GM23338 (cell line): ENCODE results near the gene ACTG2. TPM values are rescaled to one million over a fixed set of nuclear protein-coding genes. Genes with fewer than 3 reads are reported as not detected.

Experiments
- ATAC-seq: fragments of 200-7000 bp; cut with Tn5 transposase; 3 replicates; pipeline ENCODE4 v1.9.1; 2020
- DNase-seq: peaks from one replicate; pipeline ENCODE4 v3.0.0-alpha.2; 2015; ENCODE audit warnings: low spot score
- H2AFZ ChIP-seq: fragments of 200-600 bp; sonication (generic); 2 replicates; pipeline ENCODE4 v1.8.0; 2016; ENCODE audit warnings: antibody characterized with exemption, mild to moderate bottlenecking, moderate library complexity
- H3F3A ChIP-seq: fragments of 200-600 bp; sonication (generic); replicated peaks from 2 replicates; pipeline ENCODE4 v1.8.0; 2017; ENCODE audit warnings: antibody characterized with exemption, mixed run types, low read depth
- H3K27ac ChIP-seq: fragments of 200-600 bp; sonication (generic); 2 replicates; pipeline ENCODE4 v1.6.1; 2016; ENCODE audit warnings: low read depth
- H3K27me3 ChIP-seq: fragments of 200-600 bp; sonication (generic); 2 replicates; pipeline ENCODE4 v1.8.0; 2016; ENCODE audit warnings: mild to moderate bottlenecking, mixed run types, moderate library complexity; ENCODE audit not compliant: insufficient read depth
- H3K36me3 ChIP-seq: fragments of 200-600 bp; sonication (generic); 2 replicates; pipeline ENCODE4 v1.8.0; 2016; ENCODE audit warnings: mild to moderate bottlenecking; ENCODE audit not compliant: insufficient read depth
- H3K4me1 ChIP-seq: fragments of 200-600 bp; sonication (generic); 2 replicates; pipeline ENCODE4 v1.8.0; 2016; ENCODE audit warnings: mild to moderate bottlenecking, moderate library complexity; ENCODE audit not compliant: insufficient read depth
- H3K4me2 ChIP-seq: fragments of 200-600 bp; sonication (generic); 2 replicates; pipeline ENCODE4 v1.7.1; 2017; ENCODE audit warnings: mixed run types
- H3K4me3 ChIP-seq: fragments of 200-600 bp; sonication (generic); 2 replicates; pipeline ENCODE4 v1.6.1; 2016; ENCODE audit warnings: mixed run types
- H3K79me2 ChIP-seq: fragments of 200-600 bp; sonication (generic); replicated peaks from 2 replicates; pipeline ENCODE4 v1.8.0; 2017; ENCODE audit warnings: mild to moderate bottlenecking; ENCODE audit not compliant: insufficient read depth
- H3K9me2 ChIP-seq: fragments of 200-600 bp; sonication (generic); 2 replicates; pipeline ENCODE4 v1.8.0; 2017; ENCODE audit not compliant: insufficient read depth
- H4K20me1 ChIP-seq: fragments of 200-600 bp; sonication (generic); replicated peaks from 2 replicates; pipeline ENCODE4 v1.8.0; 2017; ENCODE audit warnings: mild to moderate bottlenecking; ENCODE audit not compliant: insufficient read depth
- H3K27ac Mint-ChIP-seq: 2 replicates; pipeline ENCODE4 v1.8.0; 2020; ENCODE audit warnings: inconsistent platforms, mild to moderate bottlenecking, moderate library complexity, mixed read lengths
- H3K27me3 Mint-ChIP-seq: 3 replicates; pipeline ENCODE4 v1.8.0; 2022; ENCODE audit warnings: low read depth, mild to moderate bottlenecking, moderate library complexity, mixed read lengths, inconsistent platforms; ENCODE audit not compliant: insufficient read depth, poor library complexity
- H3K36me3 Mint-ChIP-seq: 3 replicates; pipeline ENCODE4 v1.8.0; 2021; ENCODE audit warnings: low read depth, mild to moderate bottlenecking, inconsistent platforms, moderate library complexity, mixed read lengths
- H3K4me1 Mint-ChIP-seq: 3 replicates; pipeline ENCODE4 v1.8.0; 2020; ENCODE audit warnings: mild to moderate bottlenecking, inconsistent platforms, mixed read lengths
- H3K4me3 Mint-ChIP-seq: 3 replicates; pipeline ENCODE4 v1.8.0; 2021; ENCODE audit warnings: moderate library complexity, mild to moderate bottlenecking, inconsistent platforms, mixed read lengths
- H3K9me3 Mint-ChIP-seq: 3 replicates; pipeline ENCODE4 v1.8.0; 2020; ENCODE audit warnings: moderate library complexity, mild to moderate bottlenecking, inconsistent platforms, mixed read lengths
- CREB1 ChIP-seq: fragments of 250-450 bp; sonication (Bioruptor Pico); IDR thresholded peaks from 2 replicates; pipeline ENCODE4 v1.5.0; 2020; ENCODE audit warnings: low read depth, mild to moderate bottlenecking, moderate library complexity
- CTCF ChIP-seq, 2 experiments: fragments of 200-600 bp in 1 of 2; sonication (generic) in 1 of 2; conservative IDR thresholded peaks; 2 replicates each; pipeline versions ENCODE4 v1.5.1 to v1.6.1; 2016 to 2017; ENCODE audit warnings: antibody characterized with exemption in 2 of 2, low read depth in 2 of 2, mild to moderate bottlenecking in 2 of 2, moderate library complexity in 1 of 2
- EZH2 ChIP-seq: fragments of 200-600 bp; sonication (generic); IDR thresholded peaks from one replicate; pipeline ENCODE4 v1.8.0; 2017; ENCODE audit warnings: antibody characterized with exemption, mild to moderate bottlenecking, low read depth; ENCODE audit not compliant: unreplicated experiment
- EZH2phosphoT487 ChIP-seq: fragments of 200-600 bp; sonication (generic); IDR thresholded peaks from one replicate; pipeline ENCODE4 v1.8.1; 2018; ENCODE audit warnings: antibody characterized with exemption; ENCODE audit not compliant: unreplicated experiment
- JUNB ChIP-seq: IDR thresholded peaks from one replicate; pipeline ENCODE4 v1.6.1; 2016; ENCODE audit warnings: antibody characterized with exemption; ENCODE audit not compliant: unreplicated experiment
- NANOG ChIP-seq: IDR thresholded peaks from 2 replicates; pipeline ENCODE4 v1.6.1; 2016; ENCODE audit warnings: antibody characterized with exemption, borderline replicate concordance
- POLR2AphosphoS5 ChIP-seq: IDR thresholded peaks from 2 replicates; pipeline ENCODE4 v1.6.1; 2016; ENCODE audit warnings: antibody characterized with exemption, low read depth
- REST ChIP-seq: IDR thresholded peaks from one replicate; pipeline ENCODE4 v1.6.1; 2018; ENCODE audit warnings: antibody characterized with exemption; ENCODE audit not compliant: unreplicated experiment
- STAT1 ChIP-seq: IDR thresholded peaks from one replicate; pipeline ENCODE4 v1.6.1; 2016; ENCODE audit warnings: antibody characterized with exemption; ENCODE audit not compliant: unreplicated experiment
- ZNF114 ChIP-seq: fragments of 250-450 bp; sonication (Bioruptor Pico); IDR thresholded peaks from 2 replicates; pipeline ENCODE4 v1.5.0; 2020; ENCODE audit warnings: mild to moderate bottlenecking, moderate library complexity
- ZNF331 ChIP-seq: fragments of 250-450 bp; sonication (Bioruptor Pico); IDR thresholded peaks from 2 replicates; pipeline ENCODE4 v1.5.0; 2020; ENCODE audit warnings: low read depth, mild to moderate bottlenecking, moderate library complexity
- ZNF462 ChIP-seq: fragments of 250-450 bp; sonication (Bioruptor Pico); IDR thresholded peaks from 2 replicates; pipeline ENCODE4 v1.5.0; 2020; ENCODE audit warnings: mild to moderate bottlenecking, moderate library complexity
- polyA plus RNA-seq: library from polyadenylated mRNA; unstranded; fragments of >200 nt; fragmentation: Nextera tagmentation; extraction: Ambion mirVana; gene quantifications from 2 replicates; pipeline ENCODE4 v1.2.1, GENCODE V29; 2016
- total RNA-seq: library from RNA; depleted of rRNA; stranded (reverse); fragments of >200 nt; shearing (Covaris generic); gene quantifications from 2 replicates; pipeline ENCODE4 v1.2.3, GENCODE V29; 2014
- TF ChIP-seq, protein P1 (sequence below): IDR thresholded peaks from 2 replicates; pipeline ENCODE4 v1.6.1; 2016; ENCODE audit warnings: antibody characterized with exemption

Gene ACTG2
- total and polyA plus RNA-seq, 2 experiments from 2014 or later, result 8.0 to 8.5 TPM

DNA sequence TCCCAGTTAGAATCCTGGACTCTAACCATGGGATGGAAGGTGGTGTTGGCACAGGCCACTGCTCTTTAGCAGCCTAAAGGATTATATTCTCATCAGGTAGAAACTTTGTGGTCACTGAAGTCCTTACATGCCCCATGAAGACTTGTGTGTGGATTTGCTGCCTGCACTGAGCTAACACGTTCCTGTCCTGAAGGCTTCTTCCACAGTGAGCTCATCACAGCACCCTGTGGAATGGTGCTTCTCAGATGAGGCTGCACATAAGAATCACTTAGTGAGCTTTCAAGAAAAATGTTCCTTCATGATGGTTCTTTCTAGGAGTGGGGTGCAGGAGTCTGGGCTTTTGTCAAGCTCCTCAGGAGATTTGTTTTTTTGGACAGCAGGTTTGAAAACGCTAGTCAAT is 37.3 kb upstream of the ACTG2 start:
- H2AFZ ChIP-seq, result no peak overlapping the region
- Mint-ChIP-seq H3K4me3 (no peak overlapping the region), H3K36me3 (peaks cover 48% of the 10 kb centered on the region), H3K27ac (no peak overlapping the region), H3K9me3 (no peaks in the 10 kb centered on the region), H3K27me3 (peaks cover 3% of the 10 kb centered on the region), H3K4me1 (no peaks in the 10 kb centered on the region)
- no peak overlapping the region for H3K4me2 ChIP-seq
- H3K79me2 ChIP-seq, result no peaks in the 10 kb centered on the region
- peaks cover 15% of the 10 kb centered on the region; the same call in 1 of the 2 replicates for H4K20me1 ChIP-seq
- TF ChIP-seq ZNF462 (CRISPR knock-in tag) (no peak), REST (no peak), EZH2phosphoT487 (no peak), CREB1 (CRISPR knock-in tag) (no peak), JUNB (no peak), ZNF331 (CRISPR knock-in tag) (no peak), CTCF (conservative IDR thresholded peaks at IDR 0.05; ENCODE audit: low read depth in 2 of 2) (no peak), NANOG (no peak), EZH2 (no peak), ZNF114 (no peak), STAT1 (no peak), POLR2AphosphoS5 (no peak)
- TF ChIP-seq, protein P1, sequence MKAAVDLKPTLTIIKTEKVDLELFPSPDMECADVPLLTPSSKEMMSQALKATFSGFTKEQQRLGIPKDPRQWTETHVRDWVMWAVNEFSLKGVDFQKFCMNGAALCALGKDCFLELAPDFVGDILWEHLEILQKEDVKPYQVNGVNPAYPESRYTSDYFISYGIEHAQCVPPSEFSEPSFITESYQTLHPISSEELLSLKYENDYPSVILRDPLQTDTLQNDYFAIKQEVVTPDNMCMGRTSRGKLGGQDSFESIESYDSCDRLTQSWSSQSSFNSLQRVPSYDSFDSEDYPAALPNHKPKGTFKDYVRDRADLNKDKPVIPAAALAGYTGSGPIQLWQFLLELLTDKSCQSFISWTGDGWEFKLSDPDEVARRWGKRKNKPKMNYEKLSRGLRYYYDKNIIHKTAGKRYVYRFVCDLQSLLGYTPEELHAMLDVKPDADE, result no peak
- H3K27ac ChIP-seq, result no peak overlapping the region
- H3K36me3 ChIP-seq, result peaks cover 34% of the 10 kb centered on the region
- H3F3A ChIP-seq, result no peaks in the 10 kb centered on the region
- no peak for ATAC-seq
- no peak for DNase-seq
- H3K4me3 ChIP-seq, result no peak overlapping the region
- no peaks in the 10 kb centered on the region for H3K4me1 ChIP-seq
- H3K27me3 ChIP-seq, result no peaks in the 10 kb centered on the region
- H3K9me2 ChIP-seq, result no peaks in the 10 kb centered on the region
